ENCODE measurements around the gene SLC10A6.

The SLC10A6 gene

DNA sequence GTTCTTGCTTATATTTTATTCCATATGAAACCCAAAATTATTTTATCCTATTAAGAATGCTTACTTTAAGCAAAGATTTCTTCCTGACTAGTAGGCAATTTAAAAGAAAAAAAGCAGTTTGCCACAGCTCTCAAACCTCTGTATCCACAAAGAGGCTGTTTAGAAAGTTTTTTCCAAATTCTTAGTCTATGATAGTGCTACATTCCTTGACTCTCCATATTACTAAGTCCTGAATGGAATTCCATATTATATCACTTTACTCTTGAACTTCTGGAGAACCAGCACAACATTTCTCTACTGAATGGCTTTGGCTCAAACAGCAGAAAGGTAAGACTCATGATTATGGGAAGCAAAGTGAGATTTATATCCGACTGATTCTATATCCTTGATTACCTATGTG is 8.3 kb downstream of the SLC10A6 start:
- TF ChIP-seq TCF12 (IDR thresholded peaks at IDR 0.05; ENCODE audit: low read depth) (no peak), NFIC (IDR thresholded peaks at IDR 0.05) (no peak), RAD21 (IDR thresholded peaks at IDR 0.05; ENCODE audit: low read depth) (no peak), FOXM1 (IDR thresholded peaks at IDR 0.05; ENCODE audit: borderline replicate concordance, low read depth) (no peak), EGR1 (IDR thresholded peaks at IDR 0.05) (no peak), EP300 (IDR thresholded peaks at IDR 0.05; ENCODE audit: borderline replicate concordance) (no peak), TEAD4 (IDR thresholded peaks at IDR 0.05) (no peak), YY1 (IDR thresholded peaks at IDR 0.05; ENCODE audit: low read depth) (no peak), CEBPB (IDR thresholded peaks at IDR 0.05) (no peak), TAF1 (IDR thresholded peaks at IDR 0.05; ENCODE audit: low read depth) (no peak), CREB1 (IDR thresholded peaks at IDR 0.05; ENCODE audit: low read depth) (no peak), ZBTB7A (IDR thresholded peaks at IDR 0.05; ENCODE audit: low read depth) (no peak)
- TF ChIP-seq, protein P1, sequence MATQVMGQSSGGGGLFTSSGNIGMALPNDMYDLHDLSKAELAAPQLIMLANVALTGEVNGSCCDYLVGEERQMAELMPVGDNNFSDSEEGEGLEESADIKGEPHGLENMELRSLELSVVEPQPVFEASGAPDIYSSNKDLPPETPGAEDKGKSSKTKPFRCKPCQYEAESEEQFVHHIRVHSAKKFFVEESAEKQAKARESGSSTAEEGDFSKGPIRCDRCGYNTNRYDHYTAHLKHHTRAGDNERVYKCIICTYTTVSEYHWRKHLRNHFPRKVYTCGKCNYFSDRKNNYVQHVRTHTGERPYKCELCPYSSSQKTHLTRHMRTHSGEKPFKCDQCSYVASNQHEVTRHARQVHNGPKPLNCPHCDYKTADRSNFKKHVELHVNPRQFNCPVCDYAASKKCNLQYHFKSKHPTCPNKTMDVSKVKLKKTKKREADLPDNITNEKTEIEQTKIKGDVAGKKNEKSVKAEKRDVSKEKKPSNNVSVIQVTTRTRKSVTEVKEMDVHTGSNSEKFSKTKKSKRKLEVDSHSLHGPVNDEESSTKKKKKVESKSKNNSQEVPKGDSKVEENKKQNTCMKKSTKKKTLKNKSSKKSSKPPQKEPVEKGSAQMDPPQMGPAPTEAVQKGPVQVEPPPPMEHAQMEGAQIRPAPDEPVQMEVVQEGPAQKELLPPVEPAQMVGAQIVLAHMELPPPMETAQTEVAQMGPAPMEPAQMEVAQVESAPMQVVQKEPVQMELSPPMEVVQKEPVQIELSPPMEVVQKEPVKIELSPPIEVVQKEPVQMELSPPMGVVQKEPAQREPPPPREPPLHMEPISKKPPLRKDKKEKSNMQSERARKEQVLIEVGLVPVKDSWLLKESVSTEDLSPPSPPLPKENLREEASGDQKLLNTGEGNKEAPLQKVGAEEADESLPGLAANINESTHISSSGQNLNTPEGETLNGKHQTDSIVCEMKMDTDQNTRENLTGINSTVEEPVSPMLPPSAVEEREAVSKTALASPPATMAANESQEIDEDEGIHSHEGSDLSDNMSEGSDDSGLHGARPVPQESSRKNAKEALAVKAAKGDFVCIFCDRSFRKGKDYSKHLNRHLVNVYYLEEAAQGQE (IDR thresholded peaks at IDR 0.05; ENCODE audit: low read depth), result no peak
- TF ChIP-seq, protein P2, sequence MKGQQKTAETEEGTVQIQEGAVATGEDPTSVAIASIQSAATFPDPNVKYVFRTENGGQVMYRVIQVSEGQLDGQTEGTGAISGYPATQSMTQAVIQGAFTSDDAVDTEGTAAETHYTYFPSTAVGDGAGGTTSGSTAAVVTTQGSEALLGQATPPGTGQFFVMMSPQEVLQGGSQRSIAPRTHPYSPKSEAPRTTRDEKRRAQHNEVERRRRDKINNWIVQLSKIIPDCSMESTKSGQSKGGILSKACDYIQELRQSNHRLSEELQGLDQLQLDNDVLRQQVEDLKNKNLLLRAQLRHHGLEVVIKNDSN (IDR thresholded peaks at IDR 0.05), result no peak
- TF ChIP-seq, protein P3, sequence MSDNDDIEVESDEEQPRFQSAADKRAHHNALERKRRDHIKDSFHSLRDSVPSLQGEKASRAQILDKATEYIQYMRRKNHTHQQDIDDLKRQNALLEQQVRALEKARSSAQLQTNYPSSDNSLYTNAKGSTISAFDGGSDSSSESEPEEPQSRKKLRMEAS (IDR thresholded peaks at IDR 0.05), result no peak

DNA sequence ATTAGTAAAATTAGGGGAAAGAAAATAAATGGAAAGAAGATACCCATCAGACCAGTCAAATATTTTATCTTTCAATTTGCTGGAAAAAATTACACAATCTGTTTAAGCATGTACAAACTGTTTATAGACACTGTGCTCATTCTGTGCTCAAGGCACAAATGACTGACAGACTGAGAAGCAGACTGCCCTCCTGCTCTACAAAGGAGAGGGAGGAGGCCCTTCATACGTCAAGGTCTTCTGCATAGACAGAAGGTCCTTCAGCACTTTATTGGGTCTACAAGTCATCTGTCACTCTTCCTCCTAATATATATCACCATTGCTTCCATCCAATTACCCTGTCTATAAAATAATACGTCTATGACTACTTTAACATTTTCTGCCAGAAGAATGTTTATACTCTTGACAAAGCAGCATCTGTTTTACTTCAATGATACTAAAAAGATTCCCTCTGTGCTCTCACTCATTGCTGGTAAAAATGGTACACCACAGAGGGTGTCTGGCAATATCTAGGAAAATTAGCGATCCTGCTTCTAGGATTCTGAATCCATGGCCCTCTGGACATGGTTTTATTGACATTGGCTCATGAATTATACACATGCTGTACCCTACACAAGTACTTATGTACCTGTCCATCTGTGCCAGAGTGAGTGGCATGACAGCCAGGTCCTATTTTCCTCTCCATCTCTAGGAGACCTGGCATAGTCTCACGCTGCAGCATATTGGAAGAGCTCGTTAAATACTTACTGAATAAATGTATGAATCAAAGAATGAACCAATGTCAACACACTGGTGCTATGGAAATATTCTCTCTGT is 11.3 kb downstream of the SLC10A6 start:
- no peak for TF ChIP-seq RAD21 (IDR thresholded peaks at IDR 0.05; ENCODE audit: low read depth)
- TF ChIP-seq CEBPB (IDR thresholded peaks at IDR 0.05), result no peak
- TF ChIP-seq, protein P2 (IDR thresholded peaks at IDR 0.05), result no peak
- TF ChIP-seq, protein P3 (IDR thresholded peaks at IDR 0.05), result no peak
- no peak for TF ChIP-seq FOXM1 (IDR thresholded peaks at IDR 0.05; ENCODE audit: borderline replicate concordance, low read depth)
- TF ChIP-seq CREB1 (IDR thresholded peaks at IDR 0.05; ENCODE audit: low read depth), result no peak
- no peak for TF ChIP-seq ZBTB7A (IDR thresholded peaks at IDR 0.05; ENCODE audit: low read depth)
- no peak for TF ChIP-seq YY1 (IDR thresholded peaks at IDR 0.05; ENCODE audit: low read depth)
- TF ChIP-seq TEAD4 (IDR thresholded peaks at IDR 0.05), result no peak

DNA sequence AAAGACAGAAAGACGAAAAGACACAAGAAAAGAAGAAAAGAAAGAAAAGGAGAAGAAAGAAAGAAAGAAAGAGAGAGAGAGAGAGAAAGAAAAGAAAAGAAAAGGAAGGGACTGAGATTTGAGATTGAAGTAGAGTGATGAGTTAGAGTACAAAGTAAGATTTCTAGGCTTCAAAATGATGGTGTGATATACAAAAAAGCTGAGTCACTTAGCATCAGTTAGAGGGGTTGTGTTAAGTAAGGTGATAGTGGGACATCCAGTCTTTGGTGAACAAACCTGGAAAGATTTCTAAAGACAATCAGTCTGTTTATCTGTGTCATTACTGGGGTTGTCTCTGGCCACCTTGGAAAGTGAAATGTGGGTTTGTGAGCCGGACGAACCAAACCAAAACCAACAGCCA is 13.5 kb downstream of the SLC10A6 start:
- TF ChIP-seq TCF12 (IDR thresholded peaks at IDR 0.05; ENCODE audit: low read depth) (no peak), CREB1 (IDR thresholded peaks at IDR 0.05; ENCODE audit: low read depth) (no peak)
- TF ChIP-seq, protein P1 (IDR thresholded peaks at IDR 0.05; ENCODE audit: low read depth), result no peak

DNA sequence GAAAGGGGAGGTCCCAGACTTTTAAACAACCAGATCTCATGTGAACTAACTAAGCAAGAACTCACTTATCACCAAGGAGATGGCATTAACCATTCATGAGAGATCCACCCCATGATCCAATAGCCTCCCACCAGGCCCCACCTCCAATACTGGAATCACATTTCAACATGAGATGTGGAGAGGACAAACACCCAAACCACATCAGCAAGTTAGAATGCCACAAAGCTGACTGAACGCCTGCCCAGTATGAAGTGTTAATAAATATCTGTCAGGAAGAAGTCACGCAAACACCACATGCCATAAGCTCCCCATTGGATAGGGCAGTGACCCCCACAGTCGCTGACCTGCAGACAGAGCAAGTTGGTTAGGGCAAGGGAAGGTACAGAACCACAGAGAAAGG is 14.3 kb downstream of the SLC10A6 start:
- no peak for TF ChIP-seq EGR1 (IDR thresholded peaks at IDR 0.05)
- TF ChIP-seq CEBPB (IDR thresholded peaks at IDR 0.05), result no peak
- no peak for TF ChIP-seq ZBTB7A (IDR thresholded peaks at IDR 0.05; ENCODE audit: low read depth)
- TF ChIP-seq, protein P1 (IDR thresholded peaks at IDR 0.05; ENCODE audit: low read depth), result no peak
- no peak for TF ChIP-seq CREB1 (IDR thresholded peaks at IDR 0.05; ENCODE audit: low read depth)
- TF ChIP-seq, protein P3 (IDR thresholded peaks at IDR 0.05), result no peak
- no peak for TF ChIP-seq YY1 (IDR thresholded peaks at IDR 0.05; ENCODE audit: low read depth)
- TF ChIP-seq TCF12 (IDR thresholded peaks at IDR 0.05; ENCODE audit: low read depth), result no peak
- TF ChIP-seq NFIC (IDR thresholded peaks at IDR 0.05), result no peak
- TF ChIP-seq EP300 (IDR thresholded peaks at IDR 0.05; ENCODE audit: borderline replicate concordance), result no peak
- no peak for TF ChIP-seq TAF1 (IDR thresholded peaks at IDR 0.05; ENCODE audit: low read depth)
- TF ChIP-seq, protein P2 (IDR thresholded peaks at IDR 0.05), result no peak
- no peak for TF ChIP-seq FOXM1 (IDR thresholded peaks at IDR 0.05; ENCODE audit: borderline replicate concordance, low read depth)
- no peak for TF ChIP-seq RAD21 (IDR thresholded peaks at IDR 0.05; ENCODE audit: low read depth)

All from Ishikawa (cell line).